ENCODE data around the gene HOXB4.

The HOXB4 gene

GRCh38 chr17:48589831-48590606 lies 11.9 kb upstream of the HOXB4 start, which contains the start of gene HOXB3:
TSS of gene HOXB3 (minus strand) at chr17:48590241. CDS start at chr17:48552474, 37,767 bp downstream.
- DNase-seq (ENCODE audit: low spot score) = no peak

DNA sequence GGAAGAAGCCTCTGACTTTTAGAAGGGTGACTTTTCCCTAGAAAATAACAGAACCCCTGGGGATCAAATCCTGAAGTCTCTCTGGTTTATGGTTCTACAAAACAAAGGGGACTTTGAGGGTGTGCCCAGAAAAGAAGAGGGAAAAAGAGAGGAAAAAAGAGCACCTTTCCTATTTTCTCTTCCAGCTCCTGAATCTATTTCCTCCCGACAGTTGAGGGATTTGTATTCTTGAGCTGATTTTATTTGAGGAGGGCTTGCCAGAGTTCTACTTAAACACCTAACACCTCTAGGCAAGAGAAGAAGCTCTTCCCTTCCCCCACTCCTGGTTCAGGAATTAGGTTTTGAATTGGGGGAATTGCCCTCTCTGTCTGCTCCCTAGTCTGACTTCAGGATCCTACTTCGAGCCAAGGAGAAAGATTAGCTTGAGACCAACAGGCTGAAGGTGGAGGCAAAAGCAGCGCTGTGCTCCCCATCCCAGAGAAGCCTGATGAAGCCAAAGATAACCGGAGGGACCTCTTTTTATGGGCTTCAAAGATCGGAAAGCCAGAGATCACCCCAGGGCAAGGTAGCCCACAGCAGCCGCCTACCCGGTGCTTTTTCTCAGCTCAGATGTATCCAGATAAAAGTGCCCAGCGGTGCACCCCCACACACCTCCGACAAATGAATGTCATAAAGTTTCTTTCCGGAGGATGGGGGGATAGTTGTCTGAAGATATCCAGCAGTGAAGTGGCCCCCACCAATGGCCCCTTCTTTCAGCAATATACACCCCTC lies 11.1 kb upstream of the HOXB4 start:
- DNase-seq (ENCODE audit: low spot score) = no peak

DNA sequence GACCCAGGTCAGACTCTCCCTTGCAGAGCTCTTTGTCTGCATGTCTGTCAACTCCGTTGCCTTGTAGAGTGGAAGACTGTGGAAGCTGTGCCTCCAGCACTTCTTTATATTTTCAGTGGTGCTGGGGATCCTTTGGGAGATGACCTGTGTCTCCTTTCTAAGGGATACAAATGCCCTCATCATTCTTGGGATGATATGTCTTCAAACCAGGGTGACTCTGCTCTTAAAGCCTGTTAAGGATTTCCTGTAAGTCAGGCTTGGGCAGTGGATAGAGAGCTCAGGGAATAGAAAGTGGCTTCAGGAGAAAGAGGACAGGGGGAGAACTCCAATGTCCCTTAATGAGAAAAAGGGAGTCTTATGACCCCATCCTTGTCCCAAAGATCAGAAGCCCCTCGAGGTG lies 10.4 kb upstream of the HOXB4 start:
- DNase-seq (ENCODE audit: low spot score) = no peak

DNA sequence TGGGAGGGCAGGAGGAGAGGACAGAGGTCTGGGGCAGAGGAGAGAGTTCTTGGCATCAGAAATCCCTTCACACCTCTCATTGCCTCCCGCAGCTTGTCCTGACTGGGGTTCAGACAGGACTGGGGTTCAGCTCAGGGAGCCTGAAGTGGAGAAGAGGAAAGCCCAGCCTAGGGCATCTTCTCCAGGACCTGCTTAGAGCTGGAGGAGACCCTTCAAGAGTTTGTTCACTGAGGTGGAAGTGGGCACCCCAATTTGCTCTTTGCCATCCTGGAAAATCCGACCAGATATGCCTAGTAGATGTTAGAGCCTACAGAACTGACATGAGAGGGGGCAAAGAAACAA lies 9.9 kb upstream of the HOXB4 start:
- no peak for DNase-seq (ENCODE audit: low spot score)

DNA sequence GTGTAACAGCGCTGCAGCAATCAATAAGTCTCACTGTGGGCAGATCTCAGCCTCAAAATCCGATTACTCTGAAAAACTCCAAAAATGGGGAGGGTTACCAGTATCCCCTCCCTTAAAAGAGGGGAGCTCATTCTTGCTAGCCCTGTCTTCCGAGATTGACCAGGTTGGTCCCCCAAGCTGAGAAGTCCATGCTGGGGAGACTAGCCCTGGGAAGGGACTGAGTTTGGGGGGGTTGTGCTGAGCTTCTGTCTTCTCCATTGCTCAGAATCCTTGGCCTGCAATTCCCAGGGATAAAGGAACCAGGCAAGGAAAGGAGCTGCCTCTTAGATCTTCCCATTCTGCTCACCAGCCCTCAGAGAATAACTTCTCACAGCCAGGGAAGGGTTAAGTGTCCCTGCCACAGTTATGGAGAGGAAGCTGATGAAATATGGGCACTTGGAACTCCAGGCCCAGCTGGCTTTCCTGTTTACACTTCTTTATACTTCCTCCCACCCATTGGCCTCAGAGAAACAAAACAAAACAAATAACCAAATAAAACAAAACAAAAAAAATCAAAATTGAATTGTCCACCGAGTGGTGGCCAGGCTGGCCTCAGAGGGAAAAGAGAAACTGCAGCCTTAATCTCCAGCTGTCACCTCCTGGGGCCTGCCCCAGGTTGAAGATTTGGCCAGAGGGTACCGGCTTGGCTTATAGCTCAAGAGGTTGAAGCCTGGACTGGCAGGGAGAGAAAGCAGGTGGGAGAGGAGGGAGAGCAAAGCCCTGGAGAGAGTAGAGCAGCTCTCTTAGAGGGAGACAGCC lies 9.3 kb upstream of the HOXB4 start:
- no peak for DNase-seq (ENCODE audit: low spot score)

GRCh38 chr17:48586355-48587258 lies 8.5 kb upstream of the HOXB4 start:
- no peak for DNase-seq (ENCODE audit: low spot score)

DNA sequence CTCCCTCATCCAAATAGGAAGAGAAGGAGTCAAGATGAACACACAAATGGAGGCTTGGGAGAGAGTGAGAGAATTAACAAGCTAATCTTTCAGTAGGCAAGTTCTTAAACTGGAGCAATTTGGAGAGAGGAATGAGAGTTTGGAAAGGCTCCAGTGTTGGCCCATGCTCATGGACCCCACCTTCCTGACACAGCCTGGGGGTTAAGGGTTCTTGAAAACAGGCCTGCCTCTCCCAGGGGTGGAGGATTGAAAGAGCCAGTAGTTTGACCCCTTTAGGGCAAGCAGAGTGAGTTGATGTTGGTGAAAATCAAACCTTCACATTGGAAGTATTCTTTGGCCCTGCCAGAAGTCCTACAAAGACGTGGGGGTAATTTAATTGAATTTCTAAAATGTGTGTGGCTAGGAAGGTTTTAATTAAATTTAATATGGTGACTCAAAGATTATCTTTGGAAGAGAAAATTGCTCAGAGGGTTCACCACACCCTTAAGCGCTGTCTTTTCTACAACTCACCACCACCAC lies 6.1 kb upstream of the HOXB4 start:
- no peak for DNase-seq (ENCODE audit: low spot score)

- no peak for DNase-seq (ENCODE audit: low spot score)
Observed at GRCh38 chr17:48583708-48584222, 5.6 kb upstream of the HOXB4 start.

DNA sequence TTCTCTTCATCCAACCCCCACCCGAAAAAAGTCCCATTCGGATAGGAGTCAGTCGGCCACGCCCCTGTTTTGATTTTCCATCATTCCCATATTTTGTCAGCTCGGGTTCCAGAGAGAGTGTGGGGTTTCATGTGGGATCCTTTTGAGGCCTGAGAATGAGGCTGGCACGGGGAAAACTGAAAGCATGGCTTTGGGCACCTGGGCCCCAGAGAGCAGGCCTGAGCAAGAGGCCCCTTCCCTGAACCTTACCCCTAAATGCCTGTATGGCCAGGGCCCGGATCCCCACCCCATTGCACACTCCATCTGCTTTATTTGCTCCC lies 4.6 kb upstream of the HOXB4 start:
- DNase-seq (ENCODE audit: low spot score) = no peak

- DNase-seq (ENCODE audit: low spot score) = no peak
Observed at GRCh38 chr17:48579760-48580554, 1.8 kb upstream of the HOXB4 start.

GRCh38 chr17:48579471-48579759 lies 1.3 kb upstream of the HOXB4 start:
- no peak for DNase-seq (ENCODE audit: low spot score)

- no peak for DNase-seq (ENCODE audit: low spot score)
Observed at GRCh38 chr17:48578616-48579470, 693 bp upstream of the HOXB4 start.

GRCh38 chr17:48577330-48577945 lies 712 bp downstream of the HOXB4 start:
- DNase-seq (ENCODE audit: low spot score) = no peak

DNA sequence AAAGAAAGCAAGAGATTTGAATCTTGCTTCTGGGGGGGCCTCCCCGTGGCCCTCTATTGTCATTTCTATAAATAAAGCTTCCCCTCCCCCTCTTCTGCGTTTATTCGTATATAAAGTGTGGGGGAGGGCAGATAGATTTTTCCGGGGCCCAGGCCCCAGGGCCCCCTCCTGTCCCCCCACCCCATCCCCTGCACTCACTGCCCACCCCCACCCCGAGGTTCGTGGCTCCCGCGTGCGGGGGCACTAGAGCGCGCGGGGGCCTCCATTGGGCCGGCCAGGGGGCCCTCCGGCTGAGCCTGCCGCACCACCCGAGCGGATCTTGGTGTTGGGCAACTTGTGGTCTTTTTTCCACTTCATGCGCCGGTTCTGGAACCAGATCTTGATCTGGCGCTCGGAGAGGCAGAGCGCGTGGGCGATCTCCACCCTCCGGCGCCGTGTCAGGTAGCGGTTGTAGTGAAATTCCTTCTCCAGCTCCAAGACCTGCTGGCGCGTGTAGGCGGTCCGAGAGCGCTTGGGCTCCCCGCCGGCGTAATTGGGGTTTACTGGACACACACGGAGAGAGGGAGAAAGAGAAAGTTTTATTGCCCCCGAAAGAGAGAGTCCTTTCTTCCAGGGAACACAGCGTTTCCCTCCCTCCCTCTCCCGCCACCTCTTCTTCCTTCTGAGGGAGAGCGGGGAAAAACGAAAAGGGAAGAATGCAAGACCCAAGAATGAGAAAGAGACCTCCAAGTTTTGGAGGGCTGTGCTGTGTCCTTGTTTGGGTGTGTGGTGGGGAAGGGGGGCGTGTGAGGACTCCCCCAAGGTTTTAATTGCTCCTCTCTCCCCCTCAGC lies 1.5 kb downstream of the HOXB4 start:
- no peak for DNase-seq (ENCODE audit: low spot score)

GRCh38 chr17:48575673-48576478 lies 2.3 kb downstream of the HOXB4 start:
- no peak for DNase-seq (ENCODE audit: low spot score)

- DNase-seq (ENCODE audit: low spot score) = no peak
Observed at GRCh38 chr17:48575066-48575582, 3.0 kb downstream of the HOXB4 start.

GRCh38 chr17:48574505-48575065 lies 3.6 kb downstream of the HOXB4 start:
- no peak for DNase-seq (ENCODE audit: low spot score)
